Loucy (cell line): ENCODE results near the gene COL26A1.

Experiments used
- EZH2phosphoT487 ChIP-seq: fragments of 200-600 bp; IDR thresholded peaks from 2 replicates; pipeline ENCODE4 v1.6.1; 2018; ENCODE audit warnings: antibody characterized with exemption, mild to moderate bottlenecking, moderate library complexity, borderline replicate concordance
- TF ChIP-seq, protein P1 (sequence below): fragments of 200-600 bp; sonication (generic); conservative IDR thresholded peaks from 2 replicates; pipeline ENCODE4 v1.5.1; 2014; ENCODE audit warnings: mild to moderate bottlenecking, antibody characterized with exemption, low read length

GRCh38 chr7:101594790-101595189, 232.1 kb downstream of the COL26A1 start:
- TF ChIP-seq, protein P1, sequence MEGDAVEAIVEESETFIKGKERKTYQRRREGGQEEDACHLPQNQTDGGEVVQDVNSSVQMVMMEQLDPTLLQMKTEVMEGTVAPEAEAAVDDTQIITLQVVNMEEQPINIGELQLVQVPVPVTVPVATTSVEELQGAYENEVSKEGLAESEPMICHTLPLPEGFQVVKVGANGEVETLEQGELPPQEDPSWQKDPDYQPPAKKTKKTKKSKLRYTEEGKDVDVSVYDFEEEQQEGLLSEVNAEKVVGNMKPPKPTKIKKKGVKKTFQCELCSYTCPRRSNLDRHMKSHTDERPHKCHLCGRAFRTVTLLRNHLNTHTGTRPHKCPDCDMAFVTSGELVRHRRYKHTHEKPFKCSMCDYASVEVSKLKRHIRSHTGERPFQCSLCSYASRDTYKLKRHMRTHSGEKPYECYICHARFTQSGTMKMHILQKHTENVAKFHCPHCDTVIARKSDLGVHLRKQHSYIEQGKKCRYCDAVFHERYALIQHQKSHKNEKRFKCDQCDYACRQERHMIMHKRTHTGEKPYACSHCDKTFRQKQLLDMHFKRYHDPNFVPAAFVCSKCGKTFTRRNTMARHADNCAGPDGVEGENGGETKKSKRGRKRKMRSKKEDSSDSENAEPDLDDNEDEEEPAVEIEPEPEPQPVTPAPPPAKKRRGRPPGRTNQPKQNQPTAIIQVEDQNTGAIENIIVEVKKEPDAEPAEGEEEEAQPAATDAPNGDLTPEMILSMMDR = no peak
- no peak for TF ChIP-seq EZH2phosphoT487
